Small intestine (tissue), 7 donors: ENCODE results near the gene ZBTB45. TPM values are rescaled to one million over a fixed set of nuclear protein-coding genes. Genes with fewer than 3 reads are reported as not detected.
"Not testable (repeated sequence)": the region's sequence is repeated elsewhere in the genome, so short reads cannot be mapped to it uniquely, and the experiment has no call there.

ENCODE experiments used
- DNase-seq, 2 donors: peaks; one replicate each; pipeline versions ENCODE4 v3.0.0 to v3.0.0-alpha.2; 2013
- FAIRE-seq: peaks from 2 replicates; lab custom pipeline; 2012; peaks lifted over from hg19 to GRCh38; lab: Jason Lieb, UNC
- H3K27ac ChIP-seq, 3 donors: one replicate each; pipeline ENCODE4 v1.5.1; 2013; ENCODE audit warnings: low read length in 2 of 3, mild to moderate bottlenecking in 2 of 3, control low read depth in 1 of 3, inconsistent platforms in 1 of 3, low read depth in 1 of 3, moderate library complexity in 1 of 3
- H3K27me3 ChIP-seq, 3 donors: one replicate each; pipeline ENCODE4 v1.6.1; 2013; ENCODE audit warnings: low read length in 3 of 3, inconsistent platforms in 1 of 3; ENCODE audit not compliant: control insufficient read depth in 3 of 3, insufficient read depth in 3 of 3
- H3K36me3 ChIP-seq, 3 donors: one replicate each; pipeline ENCODE4 v1.6.1; 2013; ENCODE audit warnings: low read length in 3 of 3, inconsistent platforms in 1 of 3, low read depth in 1 of 3, mild to moderate bottlenecking in 1 of 3, moderate library complexity in 1 of 3; ENCODE audit not compliant: control insufficient read depth in 3 of 3, insufficient read depth in 2 of 3
- H3K4me1 ChIP-seq, 3 donors: one replicate each; pipeline ENCODE4 v1.6.1; 2013; ENCODE audit warnings: low read length in 2 of 3, inconsistent platforms in 1 of 3, low read depth in 1 of 3, mild to moderate bottlenecking in 1 of 3, moderate library complexity in 1 of 3; ENCODE audit not compliant: control insufficient read depth in 3 of 3, insufficient read depth in 2 of 3
- H3K4me3 ChIP-seq, 3 donors: one replicate each; pipeline ENCODE4 v1.5.1; 2013; ENCODE audit warnings: low read length in 3 of 3, control low read depth in 1 of 3, inconsistent platforms in 1 of 3, low read depth in 1 of 3, mild to moderate bottlenecking in 1 of 3, moderate library complexity in 1 of 3
- H3K9me3 ChIP-seq, 2 donors: one replicate each; pipeline ENCODE4 v1.6.1; 2013; ENCODE audit warnings: low read depth in 1 of 2, low read length in 1 of 2; ENCODE audit not compliant: control insufficient read depth in 2 of 2, insufficient read depth in 1 of 2
- WGBS, 3 donors: extraction: QIAGEN DNeasy Blood & Tissue Kit; methylation state at CpG; one replicate each; pipeline ENCODE4 v1.1.7; 2013; 5-methylcytosine and 5-hydroxymethylcytosine counted together
- polyA plus RNA-seq, 4 donors: library from polyadenylated mRNA; stranded (reverse) in 3 of 4; unstranded in 1 of 4; fragments of 200-250 nt in 3 of 4; fragments of 120-200 nt in 1 of 4; gene quantifications; one replicate each; pipeline versions ENCODE4 v1.2.1 to v1.2.3, GENCODE V29; 2013
- donor health status: healthy with polysubstance abuse.
- donor health status: control.
- donor health status: control.
- donor health status: Bipolar disorder and iron deficiency.
- donor health status: healthy.

ZBTB45 gene
- polyA plus RNA-seq, 4 donors, result 4.7 to 11.4 (median 6.9) TPM

- no peak for DNase-seq
Measured at GRCh38 chr19:58545286-58546018, 25.8 kb upstream of the ZBTB45 start.

DNA sequence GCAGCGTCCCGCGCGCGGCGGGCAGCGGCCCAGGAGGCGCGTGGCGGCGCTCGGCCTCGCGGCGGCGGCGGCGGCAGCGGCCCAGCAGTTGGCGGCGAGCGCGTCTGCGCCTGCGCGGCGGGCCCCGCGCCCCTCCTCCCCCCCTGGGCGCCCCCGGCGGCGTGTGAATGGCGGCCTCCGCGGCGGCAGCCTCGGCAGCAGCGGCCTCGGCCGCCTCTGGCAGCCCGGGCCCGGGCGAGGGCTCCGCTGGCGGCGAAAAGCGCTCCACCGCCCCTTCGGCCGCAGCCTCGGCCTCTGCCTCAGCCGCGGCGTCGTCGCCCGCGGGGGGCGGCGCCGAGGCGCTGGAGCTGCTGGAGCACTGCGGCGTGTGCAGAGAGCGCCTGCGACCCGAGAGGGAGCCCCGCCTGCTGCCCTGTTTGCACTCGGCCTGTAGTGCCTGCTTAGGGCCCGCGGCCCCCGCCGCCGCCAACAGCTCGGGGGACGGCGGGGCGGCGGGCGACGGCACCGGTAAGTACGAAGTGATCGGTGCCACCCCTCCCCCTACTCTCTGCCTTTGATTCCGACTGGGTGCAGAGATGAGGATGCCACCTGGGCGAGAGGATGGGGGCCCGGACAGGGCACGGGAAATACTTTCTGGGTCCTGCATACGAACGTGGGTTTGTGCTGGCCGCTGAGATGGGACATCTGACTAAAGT lies 25.1 kb upstream of the ZBTB45 start:
- Histone ChIP-seq H3K27me3 (peaks cover 0 to 3% (median 0%) of the 10 kb centered on the region in 3 donors), H3K27ac (peak overlapping the region; percentile 91 to 95 (median 94)), H3K4me3 (peak overlapping the region; percentile 86 to 96 (median 92)), H3K9me3 (no peaks in the 10 kb centered on the region), H3K36me3 (peaks cover 11 to 44% (median 13%) of the 10 kb centered on the region in 3 donors), H3K4me1 (peaks cover 5 to 15% (median 10%) of the 10 kb centered on the region in 3 donors)
- FAIRE-seq, result no peak
- peak in 1 of 2 donors; percentile 50 for DNase-seq
- 0% methylated on average over 37 to 92 of the region's 92 CpGs for WGBS, 3 donors

More at GRCh38 chr19:58545286-58546018, 25.8 kb upstream of the ZBTB45 start:
- peak overlapping the region; percentile 86 to 96 (median 92) for H3K4me3 ChIP-seq
- H3K4me1 ChIP-seq, result peaks cover 5 to 15% (median 10%) of the 10 kb centered on the region in 3 donors
- no peaks in the 10 kb centered on the region for H3K9me3 ChIP-seq
- 2 to 6% (median 3%) methylated on average over 21 of the region's 21 CpGs for WGBS, 3 donors
- peaks cover 11 to 51% (median 13%) of the 10 kb centered on the region in 3 donors for H3K36me3 ChIP-seq
- FAIRE-seq, result no peak
- peaks cover 0 to 2% (median 0%) of the 10 kb centered on the region in 3 donors for H3K27me3 ChIP-seq
- peak overlapping the region in 2 of 3 donors; percentile 28 to 63 for H3K27ac ChIP-seq

DNA sequence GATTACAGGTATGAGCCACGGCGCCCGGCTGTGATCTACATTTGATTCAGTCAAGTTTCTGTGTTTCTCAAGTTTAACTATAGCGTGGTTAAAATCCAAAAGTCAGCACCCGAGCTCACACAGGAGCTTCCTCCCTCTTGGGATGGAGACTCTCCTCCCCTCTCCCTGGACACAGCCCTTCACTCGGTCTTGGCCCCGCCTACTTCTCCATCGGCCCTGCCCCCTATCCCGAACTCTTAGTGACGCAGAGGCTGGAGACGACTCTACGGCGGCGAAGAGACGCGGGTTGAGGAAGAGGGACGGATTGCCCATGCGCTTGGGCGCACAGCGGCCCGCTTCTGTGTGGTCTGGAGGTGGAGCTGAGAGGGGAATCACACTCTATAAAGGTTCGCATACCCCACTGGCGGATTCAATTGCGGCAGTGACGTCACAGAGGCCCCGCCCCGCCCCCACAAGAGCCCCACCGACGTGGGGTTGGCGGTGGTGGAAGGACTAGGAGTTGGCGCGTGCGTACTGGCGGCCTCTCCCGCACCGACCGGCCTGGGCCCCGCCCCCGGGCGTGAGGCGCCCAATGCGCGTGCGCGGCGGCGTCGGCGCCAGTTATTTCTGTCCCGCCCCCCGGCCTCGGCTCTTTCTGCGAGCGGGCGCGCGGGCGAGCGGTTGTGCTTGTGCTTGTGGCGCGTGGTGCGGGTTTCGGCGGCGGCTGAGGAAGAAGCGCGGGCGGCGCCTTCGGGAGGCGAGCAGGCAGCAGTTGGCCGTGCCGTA lies 24.4 kb upstream of the ZBTB45 start, which contains the start of gene TRIM28:
Gene TRIM28, plus strand, starts transcription at position 239 of the 765 bp plus-strand sequence. CDS start 694 bp downstream, outside the sequence.
- Histone ChIP-seq H3K4me3 (peak within 1 kb of the TSS; percentile 86 to 96 (median 92)), H3K36me3 (peaks cover 6 to 36% (median 11%) of the 10 kb centered on the region in 3 donors), H3K27me3 (peaks cover 0 to 3% (median 0%) of the 10 kb centered on the region in 3 donors), H3K27ac (peak within 1 kb of the TSS; percentile 91 to 95 (median 94)), H3K4me1 (peaks cover 5 to 15% (median 10%) of the 10 kb centered on the region in 3 donors), H3K9me3 (no peaks in the 10 kb centered on the region)
- no peak for FAIRE-seq
- WGBS, 3 donors, result 0% methylated on average over 55 to 73 of the region's 73 CpGs
- DNase-seq, result peak; percentile 98

GRCh38 chr19:58542641-58543372 lies 23.2 kb upstream of the ZBTB45 start:
- H3K4me3 ChIP-seq, H3K9me3 ChIP-seq, DNase-seq, FAIRE-seq, H3K27me3 ChIP-seq: not testable (repeated sequence)
- Histone ChIP-seq H3K36me3 (peaks cover 0 to 24% (median 3%) of the 10 kb centered on the region in 3 donors), H3K27ac (peak overlapping the region in 2 of 3 donors; percentile 91 to 95), H3K4me1 (peaks cover 10 to 24% (median 10%) of the 10 kb centered on the region in 3 donors)
- WGBS, 3 donors, result 76 to 81% (median 80%) methylated on average over 18 of the region's 18 CpGs

DNA sequence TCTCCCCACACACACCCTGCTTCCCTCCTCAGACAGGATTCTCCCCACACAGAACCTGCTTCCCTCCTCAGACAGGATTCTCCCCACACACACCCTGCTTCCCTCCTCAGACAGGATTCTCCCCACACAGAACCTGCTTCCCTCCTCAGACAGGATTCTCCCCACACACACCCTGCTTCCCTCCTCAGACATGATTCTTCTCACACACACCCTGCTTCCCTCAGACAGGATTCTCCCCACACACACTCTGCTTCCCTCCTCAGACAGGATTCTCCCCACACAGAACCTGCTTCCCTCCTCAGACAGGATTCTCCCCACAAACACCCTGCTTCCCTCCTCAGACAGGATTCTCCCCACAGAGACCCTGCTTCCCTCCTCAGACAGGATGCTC lies 19.6 kb upstream of the ZBTB45 start:
- DNase-seq, H3K9me3 ChIP-seq, H3K27ac ChIP-seq, H3K27me3 ChIP-seq, H3K4me3 ChIP-seq, H3K36me3 ChIP-seq, FAIRE-seq: not testable (repeated sequence)
- H3K4me1 ChIP-seq, result peaks cover 0 to 25% (median 5%) of the 10 kb centered on the region in 3 donors

GRCh38 chr19:58538257-58539168 lies 18.9 kb upstream of the ZBTB45 start:
- Histone ChIP-seq H3K4me1 (peaks cover 0 to 25% (median 5%) of the 10 kb centered on the region in 3 donors), H3K36me3 (no peaks in the 10 kb centered on the region), H3K27ac (peak overlapping the region in 2 of 3 donors; percentile 33 to 71), H3K27me3 (peaks cover 0 to 7% (median 2%) of the 10 kb centered on the region in 3 donors), H3K4me3 (peak overlapping the region; percentile 12 to 41 (median 36)), H3K9me3 (no peaks in the 10 kb centered on the region)
- FAIRE-seq, result no peak
- peak; percentile 40 to 87 for DNase-seq
- WGBS, 3 donors, result 1 to 2% (median 1%) methylated on average over 46 to 55 of the region's 55 CpGs
